ENCODE results near the gene ADD3.

The ADD3 gene

GRCh38 chr10:110017907-110018306 lies 10.1 kb downstream of the ADD3 start:
- TF ChIP-seq SP7 (tag by site-specific recombination; IDR thresholded peaks at IDR 0.05) (no peak), ZBTB44 (tag by site-specific recombination; IDR thresholded peaks at IDR 0.05) (no peak), ZNF529 (tag by site-specific recombination; IDR thresholded peaks at IDR 0.05; ENCODE audit: insufficient replicate concordance) (no peak), ZNF2 (tag by site-specific recombination; IDR thresholded peaks at IDR 0.05) (no peak), REPIN1 (tag by site-specific recombination; IDR thresholded peaks at IDR 0.05; ENCODE audit: low read depth) (no peak), ZNF155 (tag by site-specific recombination; IDR thresholded peaks at IDR 0.05) (no peak), KLF9 (tag by site-specific recombination; IDR thresholded peaks at IDR 0.05; ENCODE audit: low read depth) (no peak), BCL11B (tag by site-specific recombination; IDR thresholded peaks at IDR 0.05; ENCODE audit: low read depth) (no peak), KLF16 (tag by site-specific recombination; IDR thresholded peaks at IDR 0.05) (no peak), ZNF501 (tag by site-specific recombination; IDR thresholded peaks at IDR 0.05) (no peak)
- H3K4me3 ChIP-seq (ENCODE audit: low read depth, low read length), result no peak overlapping the region
- ChIA-PET POLR2A (no interaction called here), CTCF (interaction anchor here (0.6 kb wide), 1 partner anchor 15 kb away, joined by 5 read pairs; no protein-coding TSS in a partner anchor)
- no peak overlapping the region for H3K27ac ChIP-seq (ENCODE audit: extremely low read depth, low read depth, low read length)
- H3K9me3 ChIP-seq (ENCODE audit: control insufficient read depth, insufficient read depth, low read depth, low read length), result no peaks in the 10 kb centered on the region
- H3K4me1 ChIP-seq (ENCODE audit: control insufficient read depth, insufficient read depth, low read length), result peaks cover 18% of the 10 kb centered on the region
- H3K36me3 ChIP-seq (ENCODE audit: control insufficient read depth in 2 of 2, insufficient read depth in 1 of 2, low read length in 2 of 2), result no peaks in the 10 kb centered on the region; a peak in 1 of 3 replicates

- H3K9me3 ChIP-seq (ENCODE audit: control insufficient read depth, insufficient read depth, low read depth, low read length), result no peaks in the 10 kb centered on the region
- no peak overlapping the region for H3K27ac ChIP-seq (ENCODE audit: extremely low read depth, low read depth, low read length)
- POLR2A ChIA-PET, result no interaction called here
- peaks cover 17% of the 10 kb centered on the region; the same call in 1 of the 2 replicates for H3K4me1 ChIP-seq (ENCODE audit: control insufficient read depth, insufficient read depth, low read length)
- TF ChIP-seq ZSCAN30 (tag by site-specific recombination; IDR thresholded peaks at IDR 0.05) (no peak), ZSCAN23 (tag by site-specific recombination; IDR thresholded peaks at IDR 0.05) (no peak), KLF7 (tag by site-specific recombination; IDR thresholded peaks at IDR 0.05; ENCODE audit: borderline replicate concordance) (no peak), ZBTB49 (tag by site-specific recombination; IDR thresholded peaks at IDR 0.05; ENCODE audit: low read depth) (no peak), GLIS1 (tag by site-specific recombination; IDR thresholded peaks at IDR 0.05) (no peak), GFI1B (tag by site-specific recombination; IDR thresholded peaks at IDR 0.05) (no peak), REST (tag by site-specific recombination; IDR thresholded peaks at IDR 0.05) (no peak), PBX3 (CRISPR knock-in tag; IDR thresholded peaks at IDR 0.05) (no peak), ZNF777 (tag by site-specific recombination; IDR thresholded peaks at IDR 0.05; ENCODE audit: borderline replicate concordance) (no peak), ZNF366 (tag by site-specific recombination; conservative IDR thresholded peaks at IDR 0.05) (no peak), KLF9 (tag by site-specific recombination; IDR thresholded peaks at IDR 0.05; ENCODE audit: low read depth) (no peak), ZNF132 (tag by site-specific recombination; IDR thresholded peaks at IDR 0.05; ENCODE audit: borderline replicate concordance) (no peak), ZNF654 (tag by site-specific recombination; IDR thresholded peaks at IDR 0.05; ENCODE audit: low read depth) (no peak), ZFP3 (tag by site-specific recombination; IDR thresholded peaks at IDR 0.05; ENCODE audit: low read depth) (no peak)
- CTCF ChIA-PET, result no interaction called here
- H3K36me3 ChIP-seq (ENCODE audit: control insufficient read depth in 2 of 2, insufficient read depth in 1 of 2, low read length in 2 of 2), result no peaks in the 10 kb centered on the region
- H3K4me3 ChIP-seq (ENCODE audit: low read depth, low read length), result no peak overlapping the region
Measured at GRCh38 chr10:110020265-110020664, 12.5 kb downstream of the ADD3 start.

Data from HEK293 (cell line).